Measurements from ENCODE around the gene MYCBPAP. TPM values are rescaled to one million over a fixed set of nuclear protein-coding genes. Genes with fewer than 3 reads are reported as not detected.

The MYCBPAP gene
- total RNA-seq, 1 experiment from 2014 or later, result 1.9 TPM

GRCh38 chr17:50548831-50549230 lies 40.6 kb downstream of the MYCBPAP start:
- no peaks in the 10 kb centered on the region for H3K9me2 ChIP-seq (replicated peaks; ENCODE audit: low read length)
- ChIA-PET POLR2A (ENCODE audit: unreplicated experiment) (no interaction called here), CTCF (interaction anchor here (0.6 kb wide), 1 partner anchor 76 kb away, joined by 3 read pairs; no protein-coding TSS in a partner anchor)
- no peak overlapping the region for H3K27ac ChIP-seq (ENCODE audit: low read length)
- peaks cover 13% of the 10 kb centered on the region for H3K79me2 ChIP-seq (ENCODE audit: low read length)
- no peak for ATAC-seq
- BruUV-seq (replicated peaks), result no TSS peak
- H3K9me3 ChIP-seq (ENCODE audit: low read length), result no peaks in the 10 kb centered on the region
- no peaks in the 10 kb centered on the region for H4K20me1 ChIP-seq (ENCODE audit: low read length)
- TF ChIP-seq, protein P1, sequence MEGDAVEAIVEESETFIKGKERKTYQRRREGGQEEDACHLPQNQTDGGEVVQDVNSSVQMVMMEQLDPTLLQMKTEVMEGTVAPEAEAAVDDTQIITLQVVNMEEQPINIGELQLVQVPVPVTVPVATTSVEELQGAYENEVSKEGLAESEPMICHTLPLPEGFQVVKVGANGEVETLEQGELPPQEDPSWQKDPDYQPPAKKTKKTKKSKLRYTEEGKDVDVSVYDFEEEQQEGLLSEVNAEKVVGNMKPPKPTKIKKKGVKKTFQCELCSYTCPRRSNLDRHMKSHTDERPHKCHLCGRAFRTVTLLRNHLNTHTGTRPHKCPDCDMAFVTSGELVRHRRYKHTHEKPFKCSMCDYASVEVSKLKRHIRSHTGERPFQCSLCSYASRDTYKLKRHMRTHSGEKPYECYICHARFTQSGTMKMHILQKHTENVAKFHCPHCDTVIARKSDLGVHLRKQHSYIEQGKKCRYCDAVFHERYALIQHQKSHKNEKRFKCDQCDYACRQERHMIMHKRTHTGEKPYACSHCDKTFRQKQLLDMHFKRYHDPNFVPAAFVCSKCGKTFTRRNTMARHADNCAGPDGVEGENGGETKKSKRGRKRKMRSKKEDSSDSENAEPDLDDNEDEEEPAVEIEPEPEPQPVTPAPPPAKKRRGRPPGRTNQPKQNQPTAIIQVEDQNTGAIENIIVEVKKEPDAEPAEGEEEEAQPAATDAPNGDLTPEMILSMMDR (conservative IDR thresholded peaks at IDR 0.05; ENCODE audit: low read depth, low read length), result no peak
- TF ChIP-seq EZH2phosphoT487 (IDR thresholded peaks at IDR 0.05; ENCODE audit: borderline replicate concordance, low read length), result no peak
- no peak for TF ChIP-seq EZH2 (IDR thresholded peaks at IDR 0.05; ENCODE audit: low read length, unreplicated experiment)
- no peak overlapping the region for H3K4me3 ChIP-seq (ENCODE audit: low read length)
- H3K4me2 ChIP-seq (ENCODE audit: low read length), result no peak overlapping the region
- no peak overlapping the region for H2AFZ ChIP-seq (ENCODE audit: low read length)
- no peaks in the 10 kb centered on the region for H3F3A ChIP-seq (ENCODE audit: low read length, unreplicated experiment)
- peaks cover 12% of the 10 kb centered on the region for H3K4me1 ChIP-seq (ENCODE audit: insufficient read depth, low read length)
- intact Hi-C loops (cut with micrococcal nuclease), result no loop called here
- no peak for DNase-seq
- no peak overlapping the region for H3K9ac ChIP-seq (ENCODE audit: low read length)
- H3K36me3 ChIP-seq (ENCODE audit: low read depth, low read length), result peaks cover 8% of the 10 kb centered on the region
- H3K27me3 ChIP-seq (ENCODE audit: low read length), result no peaks in the 10 kb centered on the region

- Histone ChIP-seq H3K79me2 (ENCODE audit: low read length) (peaks cover 13% of the 10 kb centered on the region), H3K4me2 (ENCODE audit: low read length) (no peak overlapping the region), H3K27me3 (ENCODE audit: low read length) (no peaks in the 10 kb centered on the region), H3K4me1 (ENCODE audit: insufficient read depth, low read length) (peaks cover 12% of the 10 kb centered on the region), H3K36me3 (ENCODE audit: low read depth, low read length) (peaks cover 8% of the 10 kb centered on the region), H3K27ac (ENCODE audit: low read length) (no peak overlapping the region), H3K9me2 (replicated peaks; ENCODE audit: low read length) (no peaks in the 10 kb centered on the region), H3K9me3 (ENCODE audit: low read length) (no peaks in the 10 kb centered on the region), H2AFZ (ENCODE audit: low read length) (no peak overlapping the region), H4K20me1 (ENCODE audit: low read length) (no peaks in the 10 kb centered on the region), H3K4me3 (ENCODE audit: low read length) (no peak overlapping the region), H3K9ac (ENCODE audit: low read length) (no peak overlapping the region), H3F3A (ENCODE audit: low read length, unreplicated experiment) (no peaks in the 10 kb centered on the region)
- intact Hi-C loops (cut with micrococcal nuclease), result no loop called here
- no TSS peak for BruUV-seq (replicated peaks)
- ATAC-seq (no peak), DNase-seq (no peak)
- ChIA-PET POLR2A (ENCODE audit: unreplicated experiment) (no interaction called here), CTCF (interaction anchor here (0.6 kb wide), 1 partner anchor 75 kb away, joined by 3 read pairs; no protein-coding TSS in a partner anchor)
- no peak for TF ChIP-seq EZH2phosphoT487 (IDR thresholded peaks at IDR 0.05; ENCODE audit: borderline replicate concordance, low read length)
- TF ChIP-seq, protein P1 (conservative IDR thresholded peaks at IDR 0.05; ENCODE audit: low read depth, low read length), result no peak
- TF ChIP-seq EZH2 (IDR thresholded peaks at IDR 0.05; ENCODE audit: low read length, unreplicated experiment), result no peak
These were observed 41.2 kb downstream of the MYCBPAP start for GRCh38 chr17:50549256-50549941.

DNA sequence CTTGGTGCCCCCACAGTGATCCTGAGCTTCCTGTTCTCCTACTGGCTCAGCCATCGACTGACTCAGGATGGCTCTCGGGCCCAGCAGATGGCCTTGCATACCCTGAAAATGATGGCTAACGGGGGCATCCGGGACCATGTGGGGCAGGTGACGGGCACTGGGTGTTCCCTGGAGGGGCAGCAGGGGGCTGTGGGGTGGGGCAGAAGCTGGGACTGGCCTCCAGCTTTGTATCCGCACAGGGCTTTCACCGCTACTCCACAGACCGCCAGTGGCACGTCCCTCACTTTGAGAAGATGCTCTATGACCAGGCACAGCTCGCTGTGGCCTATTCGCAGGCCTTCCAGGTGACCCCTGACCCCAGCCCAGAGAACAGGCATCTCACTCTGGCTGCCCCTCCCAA lies 41.7 kb downstream of the MYCBPAP start:
- TF ChIP-seq EZH2phosphoT487 (IDR thresholded peaks at IDR 0.05; ENCODE audit: borderline replicate concordance, low read length) (no peak), EZH2 (IDR thresholded peaks at IDR 0.05; ENCODE audit: low read length, unreplicated experiment) (no peak)
- TF ChIP-seq, protein P1 (conservative IDR thresholded peaks at IDR 0.05; ENCODE audit: low read depth, low read length), result no peak
- POLR2A ChIA-PET (ENCODE audit: unreplicated experiment), result no interaction called here
- Histone ChIP-seq H3K79me2 (ENCODE audit: low read length) (peaks cover 13% of the 10 kb centered on the region), H3K4me2 (ENCODE audit: low read length) (no peak overlapping the region), H3K27me3 (ENCODE audit: low read length) (no peaks in the 10 kb centered on the region), H3F3A (ENCODE audit: low read length, unreplicated experiment) (no peaks in the 10 kb centered on the region), H4K20me1 (ENCODE audit: low read length) (no peaks in the 10 kb centered on the region), H3K9me3 (ENCODE audit: low read length) (no peaks in the 10 kb centered on the region), H3K9me2 (replicated peaks; ENCODE audit: low read length) (no peaks in the 10 kb centered on the region), H3K36me3 (ENCODE audit: low read depth, low read length) (peaks cover 8% of the 10 kb centered on the region), H3K4me3 (ENCODE audit: low read length) (no peak overlapping the region), H3K27ac (ENCODE audit: low read length) (no peak overlapping the region), H3K9ac (ENCODE audit: low read length) (no peak overlapping the region), H2AFZ (ENCODE audit: low read length) (no peak overlapping the region), H3K4me1 (ENCODE audit: insufficient read depth, low read length) (peaks cover 12% of the 10 kb centered on the region)
- DNase-seq, result no peak
- intact Hi-C loops (cut with micrococcal nuclease), result no loop called here
- ATAC-seq, result no peak
- BruUV-seq (replicated peaks), result no TSS peak
- CTCF ChIA-PET, result interaction anchor here (1.2 kb wide), 2 partner anchors 132 to 146 kb away, joined by 3 to 5 read pairs; no protein-coding TSS in a partner anchor

Data from PC-3 (cell line).